ENCODE data around the gene SPART. TPM values are rescaled to one million over a fixed set of nuclear protein-coding genes. Genes with fewer than 3 reads are reported as not detected.

Gene SPART
- total and polyA plus RNA-seq, 9 of the 15 experiments (the other 6 are each of a cell fraction or from before 2014, with no cell fraction given): 18.7 to 79.0 (median 41.0) TPM

- no peak for FAIRE-seq
- Histone ChIP-seq H3K9me3 (replicated peaks; ENCODE audit: control insufficient read depth, insufficient read depth, low read depth, low read length) (no peaks in the 10 kb centered on the region), H3K4me3 (no peak overlapping the region), H3K9me1 (ENCODE audit: control insufficient read depth, insufficient read depth, low read length) (no peaks in the 10 kb centered on the region), H3K4me1 (replicated peaks in 1 of 2; ENCODE audit: control insufficient read depth in 2 of 2, insufficient read depth in 2 of 2, low read length in 2 of 2) (no peaks in the 10 kb centered on the region), H3K27ac (ENCODE audit: extremely low read depth, low read depth, low read length) (no peak overlapping the region), H2AFZ (ENCODE audit: low read depth, low read length) (no peak overlapping the region), H4K20me1 (replicated peaks; ENCODE audit: control insufficient read depth, insufficient read depth, low read length) (no peaks in the 10 kb centered on the region), H3K36me3 (ENCODE audit: control insufficient read depth, insufficient read depth, low read length) (peaks cover 58% of the 10 kb centered on the region), H3K4me2 (ENCODE audit: insufficient read depth, low read length) (no peak overlapping the region), H3K79me2 (ENCODE audit: control insufficient read depth, insufficient read depth, low read length) (peaks cover 27% of the 10 kb centered on the region), H3K27me3 (ENCODE audit: control insufficient read depth in 2 of 2, insufficient read depth in 2 of 2, low read length in 2 of 2) (no peaks in the 10 kb centered on the region), H3K9ac (ENCODE audit: insufficient read depth in 1 of 2, low read depth in 2 of 2, low read length in 2 of 2) (no peak overlapping the region)
- WGBS (ENCODE audit: insufficient coverage, low coverage, missing lambda C conversion rate): 100% methylated on average over 2 of the region's 2 CpGs
- BruUV-seq (replicated peaks): no TSS peak
- no peak for ATAC-seq
- in situ Hi-C loops (cut with MboI): no loop called here
- intact Hi-C loops (cut with micrococcal nuclease): no loop called here
- no peak for DNase-seq (ENCODE audit: extremely low read depth in 1 of 4, low spot score in 3 of 4)
- ChIA-PET CTCF (ENCODE audit: low intra/inter-chr PET ratio) (no interaction called here), POLR2A (no interaction called here)
- TF ChIP-seq ZNF717 (CRISPR knock-in tag; IDR thresholded peaks at IDR 0.05): no peak
- TF ChIP-seq ARNT (IDR thresholded peaks at IDR 0.05): no peak
- no peak for TF ChIP-seq RB1 (IDR thresholded peaks at IDR 0.05; ENCODE audit: low read depth)
- no peak for TF ChIP-seq FOXA1 (IDR thresholded peaks at IDR 0.05; ENCODE audit: borderline replicate concordance)
- TF ChIP-seq HNRNPLL (IDR thresholded peaks at IDR 0.05; ENCODE audit: low read depth, low read length, poor library complexity, severe bottlenecking): no peak
These were observed 17.4 kb downstream of the SPART start for GRCh38 chr13:36328821-36329220.

GRCh38 chr13:36325912-36326311 is 20.3 kb downstream of the SPART start:
- H3K4me1 ChIP-seq (replicated peaks in 1 of 2; ENCODE audit: control insufficient read depth in 2 of 2, insufficient read depth in 2 of 2, low read length in 2 of 2): no peaks in the 10 kb centered on the region
- no peak overlapping the region for H3K27ac ChIP-seq (ENCODE audit: extremely low read depth, low read depth, low read length)
- H3K9me1 ChIP-seq (ENCODE audit: control insufficient read depth, insufficient read depth, low read length): no peaks in the 10 kb centered on the region
- no peak overlapping the region for H2AFZ ChIP-seq (ENCODE audit: low read depth, low read length)
- H3K4me2 ChIP-seq (ENCODE audit: insufficient read depth, low read length): no peak overlapping the region
- FAIRE-seq: no peak
- 20% methylated on average over 1 of the region's 1 CpG for WGBS (ENCODE audit: insufficient coverage, low coverage, missing lambda C conversion rate)
- ChIA-PET CTCF (ENCODE audit: low intra/inter-chr PET ratio) (no interaction called here), POLR2A (interaction anchor here (0.5 kb wide), 1 partner anchor 38 kb away, joined by 4 read pairs; no protein-coding TSS in a partner anchor)
- BruUV-seq (replicated peaks): no TSS peak
- peaks cover 2% of the 10 kb centered on the region; the same call in 1 of the 3 replicates for H3K79me2 ChIP-seq (ENCODE audit: control insufficient read depth, insufficient read depth, low read length)
- no peaks in the 10 kb centered on the region for H3K27me3 ChIP-seq (ENCODE audit: control insufficient read depth in 2 of 2, insufficient read depth in 2 of 2, low read length in 2 of 2)
- in situ Hi-C loops (cut with MboI) (no loop called here), intact Hi-C loops (cut with micrococcal nuclease) (no loop called here)
- ATAC-seq: no peak
- no peak for DNase-seq (ENCODE audit: extremely low read depth in 1 of 4, low spot score in 3 of 4)
- H3K4me3 ChIP-seq: no peak overlapping the region
- no peaks in the 10 kb centered on the region for H4K20me1 ChIP-seq (replicated peaks; ENCODE audit: control insufficient read depth, insufficient read depth, low read length)
- TF ChIP-seq TAF7 (tag; IDR thresholded peaks at IDR 0.05) (no peak), HOXB6 (CRISPR knock-in tag; IDR thresholded peaks at IDR 0.05; ENCODE audit: borderline replicate concordance) (no peak), ZBTB8A (IDR thresholded peaks at IDR 0.05; ENCODE audit: partially characterized antibody) (no peak), MNT (conservative IDR thresholded peaks at IDR 0.05) (no peak), ZNF212 (CRISPR knock-in tag; IDR thresholded peaks at IDR 0.05) (no peak), MIER1 (IDR thresholded peaks at IDR 0.05; ENCODE audit: low read depth) (no peak)
- TF ChIP-seq, protein P1, sequence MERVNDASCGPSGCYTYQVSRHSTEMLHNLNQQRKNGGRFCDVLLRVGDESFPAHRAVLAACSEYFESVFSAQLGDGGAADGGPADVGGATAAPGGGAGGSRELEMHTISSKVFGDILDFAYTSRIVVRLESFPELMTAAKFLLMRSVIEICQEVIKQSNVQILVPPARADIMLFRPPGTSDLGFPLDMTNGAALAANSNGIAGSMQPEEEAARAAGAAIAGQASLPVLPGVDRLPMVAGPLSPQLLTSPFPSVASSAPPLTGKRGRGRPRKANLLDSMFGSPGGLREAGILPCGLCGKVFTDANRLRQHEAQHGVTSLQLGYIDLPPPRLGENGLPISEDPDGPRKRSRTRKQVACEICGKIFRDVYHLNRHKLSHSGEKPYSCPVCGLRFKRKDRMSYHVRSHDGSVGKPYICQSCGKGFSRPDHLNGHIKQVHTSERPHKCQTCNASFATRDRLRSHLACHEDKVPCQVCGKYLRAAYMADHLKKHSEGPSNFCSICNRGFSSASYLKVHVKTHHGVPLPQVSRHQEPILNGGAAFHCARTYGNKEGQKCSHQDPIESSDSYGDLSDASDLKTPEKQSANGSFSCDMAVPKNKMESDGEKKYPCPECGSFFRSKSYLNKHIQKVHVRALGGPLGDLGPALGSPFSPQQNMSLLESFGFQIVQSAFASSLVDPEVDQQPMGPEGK (CRISPR knock-in tag; IDR thresholded peaks at IDR 0.05; ENCODE audit: borderline replicate concordance): no peak
- peaks cover 68% of the 10 kb centered on the region for H3K36me3 ChIP-seq (ENCODE audit: control insufficient read depth, insufficient read depth, low read length)
- no peak overlapping the region for H3K9ac ChIP-seq (ENCODE audit: insufficient read depth in 1 of 2, low read depth in 2 of 2, low read length in 2 of 2)
- H3K9me3 ChIP-seq (replicated peaks; ENCODE audit: control insufficient read depth, insufficient read depth, low read depth, low read length): no peaks in the 10 kb centered on the region

Measured in K562 (cell line).